ENCODE measurements around the gene IRF3.
A peak's percentile ranks its signal among the peaks of the same experiment; 100 is the strongest.

Gene IRF3

GRCh38 chr19:49687566-49688316 lies 22.1 kb upstream of the IRF3 start:
- DNase-seq (ENCODE audit: low read depth in 2 of 2): no peak

- no peak for DNase-seq (ENCODE audit: low read depth in 2 of 2)
Observed at GRCh38 chr19:49687150-49687549, 21.5 kb upstream of the IRF3 start.

- DNase-seq (ENCODE audit: low read depth in 2 of 2): no peak
Observed at GRCh38 chr19:49686503-49687088, 20.9 kb upstream of the IRF3 start.

- DNase-seq (ENCODE audit: low read depth in 2 of 2): no peak
Observed at GRCh38 chr19:49685845-49686332, 20.2 kb upstream of the IRF3 start.

- no peak for DNase-seq (ENCODE audit: low read depth in 2 of 2)
Observed at GRCh38 chr19:49684983-49685553, 19.4 kb upstream of the IRF3 start.

GRCh38 chr19:49684251-49684982 lies 18.8 kb upstream of the IRF3 start:
- DNase-seq (ENCODE audit: low read depth in 2 of 2): no peak

- no peak for DNase-seq (ENCODE audit: low read depth in 2 of 2)
Observed at GRCh38 chr19:49683814-49684250, 18.2 kb upstream of the IRF3 start.

- no peak for DNase-seq (ENCODE audit: low read depth in 2 of 2)
Observed at GRCh38 chr19:49682274-49682673, 16.6 kb upstream of the IRF3 start.

- DNase-seq (ENCODE audit: low read depth in 2 of 2): no peak
Observed at GRCh38 chr19:49681830-49682229, 16.2 kb upstream of the IRF3 start.

GRCh38 chr19:49680421-49681351 lies 15.0 kb upstream of the IRF3 start:
- peak; percentile 89 to 90 for DNase-seq (ENCODE audit: low read depth in 2 of 2)

- no peak for DNase-seq (ENCODE audit: low read depth in 2 of 2)
Observed at GRCh38 chr19:49679771-49680413, 14.2 kb upstream of the IRF3 start.

- no peak for DNase-seq (ENCODE audit: low read depth in 2 of 2)
Observed at GRCh38 chr19:49678985-49679770, 13.5 kb upstream of the IRF3 start.

- DNase-seq (ENCODE audit: low read depth in 2 of 2): peak; percentile 65 to 69
Observed at GRCh38 chr19:49677901-49678674, 12.4 kb upstream of the IRF3 start.

- peak in 1 of 2 donors; percentile 33 for DNase-seq (ENCODE audit: low read depth in 2 of 2)
Observed at GRCh38 chr19:49677231-49677900, 11.7 kb upstream of the IRF3 start, which contains the start of gene PRMT1. TSS of gene PRMT1 (plus strand) at chr19:49677271. CDS start at chr19:49677281, 10 bp downstream.

- peak; percentile 97 to 99 for DNase-seq (ENCODE audit: low read depth in 2 of 2)
Observed at GRCh38 chr19:49676784-49677230, 11.2 kb upstream of the IRF3 start.

- DNase-seq (ENCODE audit: low read depth in 2 of 2): peak in 1 of 2 donors; percentile 44
Observed at GRCh38 chr19:49676136-49676783, 10.6 kb upstream of the IRF3 start.

- peak; percentile 53 to 64 for DNase-seq (ENCODE audit: low read depth in 2 of 2)
Observed at GRCh38 chr19:49672131-49672919, 6.7 kb upstream of the IRF3 start.

Data from stimulated activated CD8-positive, alpha-beta memory T cell treated with anti-CD3 and anti-CD28 coated beads, Interleukin-15, amount 100 ng/mL, for 48 hours (primary cell).